Ishikawa (cell line): ENCODE measurements around the gene RNASEH1.

Source experiments
- CEBPB ChIP-seq: IDR thresholded peaks from 2 replicates; pipeline ENCODE4 v1.6.1; 2012
- CREB1 ChIP-seq: IDR thresholded peaks from 2 replicates; pipeline ENCODE4 v1.6.1; 2012; ENCODE audit warnings: low read depth
- EGR1 ChIP-seq: IDR thresholded peaks from 2 replicates; pipeline ENCODE4 v1.6.1; 2012
- EP300 ChIP-seq: IDR thresholded peaks from 2 replicates; pipeline ENCODE4 v1.6.1; 2012; ENCODE audit warnings: borderline replicate concordance
- FOXM1 ChIP-seq: IDR thresholded peaks from 2 replicates; pipeline ENCODE4 v1.6.1; 2012; ENCODE audit warnings: low read depth, borderline replicate concordance
- MAX ChIP-seq: IDR thresholded peaks from 2 replicates; pipeline ENCODE4 v1.6.1; 2012
- NFIC ChIP-seq: IDR thresholded peaks from 2 replicates; pipeline ENCODE4 v1.6.1; 2012
- RAD21 ChIP-seq: IDR thresholded peaks from 2 replicates; pipeline ENCODE4 v1.6.1; 2012; ENCODE audit warnings: low read depth
- REST ChIP-seq: IDR thresholded peaks from 2 replicates; pipeline ENCODE4 v1.6.1; 2012; ENCODE audit warnings: low read depth, mild to moderate bottlenecking
- TAF1 ChIP-seq: IDR thresholded peaks from 2 replicates; pipeline ENCODE4 v1.6.1; 2012; ENCODE audit warnings: low read depth, mild to moderate bottlenecking
- TCF12 ChIP-seq: IDR thresholded peaks from 2 replicates; pipeline ENCODE4 v1.6.1; 2012; ENCODE audit warnings: low read depth
- TEAD4 ChIP-seq: IDR thresholded peaks from 2 replicates; pipeline ENCODE4 v1.6.1; 2012
- USF1 ChIP-seq: IDR thresholded peaks from 2 replicates; pipeline ENCODE4 v1.6.1; 2012
- YY1 ChIP-seq: IDR thresholded peaks from 2 replicates; pipeline ENCODE4 v1.6.1; 2012; ENCODE audit warnings: low read depth
- ZBTB7A ChIP-seq: IDR thresholded peaks from 2 replicates; pipeline ENCODE4 v1.6.1; 2012; ENCODE audit warnings: low read depth

Gene RNASEH1

GRCh38 chr2:3588084-3588483 is 30.0 kb upstream of the RNASEH1 start:
- no peak for TF ChIP-seq FOXM1
- no peak for TF ChIP-seq TAF1
- TF ChIP-seq USF1, result no peak
- no peak for TF ChIP-seq MAX
- no peak for TF ChIP-seq TEAD4

GRCh38 chr2:3587432-3587831 is 29.3 kb upstream of the RNASEH1 start:
- no peak for TF ChIP-seq TCF12
- TF ChIP-seq EGR1, result no peak
- TF ChIP-seq EP300, result no peak
- TF ChIP-seq USF1, result no peak
- no peak for TF ChIP-seq YY1
- TF ChIP-seq RAD21, result no peak

- TF ChIP-seq CREB1 (no peak), TAF1 (no peak), NFIC (no peak), USF1 (no peak)
These were observed 28.9 kb upstream of the RNASEH1 start for GRCh38 chr2:3587021-3587420.

GRCh38 chr2:3586220-3586619 is 28.1 kb upstream of the RNASEH1 start:
- TF ChIP-seq TEAD4 (no peak), TCF12 (no peak), TAF1 (no peak), YY1 (no peak), EP300 (no peak), CEBPB (no peak), RAD21 (no peak), EGR1 (no peak), NFIC (no peak), CREB1 (no peak), MAX (no peak), USF1 (no peak), ZBTB7A (no peak), REST (no peak), FOXM1 (no peak)

GRCh38 chr2:3585261-3586109 is 27.4 kb upstream of the RNASEH1 start:
- TF ChIP-seq FOXM1 (no peak), MAX (no peak), NFIC (no peak), TCF12 (no peak), EP300 (no peak), RAD21 (no peak), TAF1 (no peak), CEBPB (no peak), EGR1 (no peak), TEAD4 (no peak), YY1 (no peak), CREB1 (no peak), ZBTB7A (no peak), USF1 (no peak), REST (no peak)
